Measurements from ENCODE around the gene TTC23.

- TF ChIP-seq MAX (IDR thresholded peaks at IDR 0.05) (no peak), YY1 (IDR thresholded peaks at IDR 0.05; ENCODE audit: low read depth) (no peak), EP300 (IDR thresholded peaks at IDR 0.05; ENCODE audit: borderline replicate concordance) (no peak), CREB1 (IDR thresholded peaks at IDR 0.05; ENCODE audit: low read depth) (no peak), TCF12 (IDR thresholded peaks at IDR 0.05; ENCODE audit: low read depth) (no peak), TAF1 (IDR thresholded peaks at IDR 0.05; ENCODE audit: low read depth) (no peak), FOXM1 (IDR thresholded peaks at IDR 0.05; ENCODE audit: borderline replicate concordance, low read depth) (no peak), RAD21 (IDR thresholded peaks at IDR 0.05; ENCODE audit: low read depth) (no peak), CEBPB (IDR thresholded peaks at IDR 0.05) (no peak), ZBTB7A (IDR thresholded peaks at IDR 0.05; ENCODE audit: low read depth) (no peak), EGR1 (IDR thresholded peaks at IDR 0.05) (no peak), NFIC (IDR thresholded peaks at IDR 0.05) (no peak)
- TF ChIP-seq, protein P1, sequence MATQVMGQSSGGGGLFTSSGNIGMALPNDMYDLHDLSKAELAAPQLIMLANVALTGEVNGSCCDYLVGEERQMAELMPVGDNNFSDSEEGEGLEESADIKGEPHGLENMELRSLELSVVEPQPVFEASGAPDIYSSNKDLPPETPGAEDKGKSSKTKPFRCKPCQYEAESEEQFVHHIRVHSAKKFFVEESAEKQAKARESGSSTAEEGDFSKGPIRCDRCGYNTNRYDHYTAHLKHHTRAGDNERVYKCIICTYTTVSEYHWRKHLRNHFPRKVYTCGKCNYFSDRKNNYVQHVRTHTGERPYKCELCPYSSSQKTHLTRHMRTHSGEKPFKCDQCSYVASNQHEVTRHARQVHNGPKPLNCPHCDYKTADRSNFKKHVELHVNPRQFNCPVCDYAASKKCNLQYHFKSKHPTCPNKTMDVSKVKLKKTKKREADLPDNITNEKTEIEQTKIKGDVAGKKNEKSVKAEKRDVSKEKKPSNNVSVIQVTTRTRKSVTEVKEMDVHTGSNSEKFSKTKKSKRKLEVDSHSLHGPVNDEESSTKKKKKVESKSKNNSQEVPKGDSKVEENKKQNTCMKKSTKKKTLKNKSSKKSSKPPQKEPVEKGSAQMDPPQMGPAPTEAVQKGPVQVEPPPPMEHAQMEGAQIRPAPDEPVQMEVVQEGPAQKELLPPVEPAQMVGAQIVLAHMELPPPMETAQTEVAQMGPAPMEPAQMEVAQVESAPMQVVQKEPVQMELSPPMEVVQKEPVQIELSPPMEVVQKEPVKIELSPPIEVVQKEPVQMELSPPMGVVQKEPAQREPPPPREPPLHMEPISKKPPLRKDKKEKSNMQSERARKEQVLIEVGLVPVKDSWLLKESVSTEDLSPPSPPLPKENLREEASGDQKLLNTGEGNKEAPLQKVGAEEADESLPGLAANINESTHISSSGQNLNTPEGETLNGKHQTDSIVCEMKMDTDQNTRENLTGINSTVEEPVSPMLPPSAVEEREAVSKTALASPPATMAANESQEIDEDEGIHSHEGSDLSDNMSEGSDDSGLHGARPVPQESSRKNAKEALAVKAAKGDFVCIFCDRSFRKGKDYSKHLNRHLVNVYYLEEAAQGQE (IDR thresholded peaks at IDR 0.05; ENCODE audit: low read depth), result no peak
- TF ChIP-seq, protein P2, sequence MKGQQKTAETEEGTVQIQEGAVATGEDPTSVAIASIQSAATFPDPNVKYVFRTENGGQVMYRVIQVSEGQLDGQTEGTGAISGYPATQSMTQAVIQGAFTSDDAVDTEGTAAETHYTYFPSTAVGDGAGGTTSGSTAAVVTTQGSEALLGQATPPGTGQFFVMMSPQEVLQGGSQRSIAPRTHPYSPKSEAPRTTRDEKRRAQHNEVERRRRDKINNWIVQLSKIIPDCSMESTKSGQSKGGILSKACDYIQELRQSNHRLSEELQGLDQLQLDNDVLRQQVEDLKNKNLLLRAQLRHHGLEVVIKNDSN (IDR thresholded peaks at IDR 0.05), result no peak
Observed at GRCh38 chr15:99165020-99165790, 84.2 kb downstream of the TTC23 start.
